ENCODE measurements around the gene CIP2A.

Gene CIP2A

DNA sequence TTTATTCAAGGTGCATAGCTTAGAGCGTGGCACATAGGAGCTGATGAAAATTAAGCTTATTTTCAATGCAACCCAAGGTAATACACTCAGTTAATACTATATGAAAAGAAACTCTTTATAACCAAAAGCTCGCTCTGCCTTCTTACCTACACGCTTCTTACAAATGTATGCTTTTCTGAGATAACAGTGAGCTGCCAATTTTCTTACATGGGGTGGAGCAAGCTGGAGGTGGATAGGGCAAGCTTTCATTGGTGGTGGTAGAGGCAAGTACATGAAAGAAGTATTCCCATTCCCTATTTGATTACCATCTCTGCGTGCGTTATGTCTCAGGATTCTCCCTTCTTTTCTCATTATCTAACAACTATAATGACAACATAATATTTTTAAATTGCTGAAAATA lies 9.1 kb upstream of the CIP2A start:
- H3K27ac ChIP-seq, result no peak overlapping the region
- TF ChIP-seq ZFX (IDR thresholded peaks at IDR 0.05; ENCODE audit: borderline replicate concordance), result no peak

DNA sequence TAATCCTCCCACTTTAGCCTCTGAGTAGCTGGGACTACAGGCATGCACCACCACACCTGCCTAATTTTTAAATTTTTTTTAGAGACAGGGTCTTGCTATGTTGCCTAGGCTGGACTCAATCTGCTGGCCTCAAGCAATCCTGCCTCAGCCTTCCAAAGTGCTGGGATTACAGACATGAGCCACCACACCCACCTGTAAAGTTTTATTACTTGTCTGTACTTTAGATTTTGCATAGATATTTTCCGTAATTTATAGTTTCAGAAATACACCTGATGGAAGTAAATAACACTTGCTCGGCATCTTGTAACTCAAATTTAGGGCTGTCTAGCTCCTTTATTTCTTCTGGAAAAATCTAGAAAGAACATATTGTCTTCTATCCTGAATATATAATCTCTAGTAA lies 6.1 kb upstream of the CIP2A start:
- TF ChIP-seq, protein P1, sequence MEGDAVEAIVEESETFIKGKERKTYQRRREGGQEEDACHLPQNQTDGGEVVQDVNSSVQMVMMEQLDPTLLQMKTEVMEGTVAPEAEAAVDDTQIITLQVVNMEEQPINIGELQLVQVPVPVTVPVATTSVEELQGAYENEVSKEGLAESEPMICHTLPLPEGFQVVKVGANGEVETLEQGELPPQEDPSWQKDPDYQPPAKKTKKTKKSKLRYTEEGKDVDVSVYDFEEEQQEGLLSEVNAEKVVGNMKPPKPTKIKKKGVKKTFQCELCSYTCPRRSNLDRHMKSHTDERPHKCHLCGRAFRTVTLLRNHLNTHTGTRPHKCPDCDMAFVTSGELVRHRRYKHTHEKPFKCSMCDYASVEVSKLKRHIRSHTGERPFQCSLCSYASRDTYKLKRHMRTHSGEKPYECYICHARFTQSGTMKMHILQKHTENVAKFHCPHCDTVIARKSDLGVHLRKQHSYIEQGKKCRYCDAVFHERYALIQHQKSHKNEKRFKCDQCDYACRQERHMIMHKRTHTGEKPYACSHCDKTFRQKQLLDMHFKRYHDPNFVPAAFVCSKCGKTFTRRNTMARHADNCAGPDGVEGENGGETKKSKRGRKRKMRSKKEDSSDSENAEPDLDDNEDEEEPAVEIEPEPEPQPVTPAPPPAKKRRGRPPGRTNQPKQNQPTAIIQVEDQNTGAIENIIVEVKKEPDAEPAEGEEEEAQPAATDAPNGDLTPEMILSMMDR (IDR thresholded peaks at IDR 0.05), result no peak
- TF ChIP-seq ZFX (IDR thresholded peaks at IDR 0.05; ENCODE audit: borderline replicate concordance), result no peak
- H3K27ac ChIP-seq, result no peak overlapping the region

DNA sequence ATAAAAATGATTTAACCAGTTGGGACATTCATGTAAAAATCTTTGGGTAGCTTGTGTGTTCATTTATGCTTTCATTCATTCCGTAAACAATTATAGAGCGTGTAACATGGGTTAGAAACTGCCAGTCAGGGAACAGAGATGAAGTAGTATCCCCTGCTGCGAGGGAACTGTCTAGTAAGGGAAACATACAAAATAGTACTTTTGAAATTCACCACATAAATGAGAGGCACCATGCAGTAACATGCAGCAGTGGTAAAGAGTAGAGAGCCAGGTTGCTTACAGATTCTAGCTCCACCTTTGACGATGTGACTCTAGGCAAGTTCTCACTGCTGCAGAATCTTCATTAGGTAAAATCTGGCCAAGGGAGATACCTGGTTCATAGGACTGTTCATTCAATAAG lies 1.2 kb upstream of the CIP2A start:
- TF ChIP-seq, protein P1 (IDR thresholded peaks at IDR 0.05), result no peak
- TF ChIP-seq ZFX (IDR thresholded peaks at IDR 0.05; ENCODE audit: borderline replicate concordance), result no peak
- peak overlapping the region; percentile 86; the same call in 1 of the 2 replicates for H3K27ac ChIP-seq

DNA sequence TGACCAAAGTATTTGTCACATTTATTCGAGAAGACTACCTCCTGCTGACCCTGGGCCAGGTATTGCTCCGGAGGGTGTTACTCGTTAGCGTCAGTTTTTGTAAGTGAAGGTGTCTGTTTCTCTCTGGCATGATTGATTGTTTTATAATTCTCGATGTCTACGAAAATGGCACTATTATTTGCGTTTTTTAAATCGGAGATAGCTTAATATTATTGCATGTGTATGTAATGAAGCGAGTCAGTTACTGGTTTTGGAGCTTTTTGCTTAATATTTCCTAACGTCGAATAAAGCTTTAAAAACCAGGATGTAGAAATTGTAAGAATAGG lies 723 bp upstream of the CIP2A start:
- TF ChIP-seq, protein P1 (IDR thresholded peaks at IDR 0.05), result no peak; the same call in 1 of the 2 replicates
- TF ChIP-seq ZFX (IDR thresholded peaks at IDR 0.05; ENCODE audit: borderline replicate concordance), result no peak
- peak overlapping the region; percentile 86 for H3K27ac ChIP-seq

DNA sequence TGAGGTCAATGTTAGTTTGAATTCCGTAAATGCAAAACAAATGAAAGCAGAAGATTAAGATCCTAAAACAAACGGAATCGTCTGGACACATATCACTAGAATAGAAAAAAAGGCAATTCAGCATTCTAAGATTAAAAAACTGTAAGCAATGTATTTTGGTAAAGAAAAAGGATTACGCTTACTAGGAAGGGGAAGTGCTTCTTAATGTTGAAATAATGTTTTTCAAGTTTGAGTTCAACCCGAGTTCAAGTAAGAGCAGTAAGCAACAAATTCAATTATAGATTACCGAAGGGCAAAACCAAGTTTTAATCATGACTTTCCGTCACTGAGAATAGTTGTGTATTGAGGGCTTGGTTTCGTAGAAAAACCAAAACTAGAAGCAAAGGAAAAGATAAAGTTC lies 637 bp downstream of the CIP2A start:
- no peak for TF ChIP-seq ZFX (IDR thresholded peaks at IDR 0.05; ENCODE audit: borderline replicate concordance)
- TF ChIP-seq, protein P1 (IDR thresholded peaks at IDR 0.05), result no peak
- H3K27ac ChIP-seq, result peak overlapping the region; percentile 86

DNA sequence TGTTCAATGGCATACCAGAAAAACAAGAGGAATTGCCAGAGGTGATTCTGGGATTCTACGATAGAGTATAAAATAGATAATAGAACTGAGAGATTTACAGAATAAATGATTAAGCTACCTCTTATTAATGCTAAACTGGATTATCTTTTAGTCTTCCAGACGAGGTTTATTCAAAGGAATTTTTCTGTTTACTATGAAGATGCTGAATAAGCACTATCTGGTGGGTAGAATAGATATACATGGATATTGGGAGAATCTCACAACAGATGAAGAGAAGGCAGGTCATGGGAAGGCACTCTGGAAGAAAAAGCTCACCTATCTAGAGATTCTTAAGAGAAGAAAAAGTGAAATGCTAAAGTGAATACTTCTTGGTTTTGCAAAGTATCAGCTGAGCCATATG lies 11.2 kb downstream of the CIP2A start:
- H3K27ac ChIP-seq, result no peak overlapping the region
- TF ChIP-seq, protein P1 (IDR thresholded peaks at IDR 0.05), result no peak
- TF ChIP-seq ZFX (IDR thresholded peaks at IDR 0.05; ENCODE audit: borderline replicate concordance), result no peak

DNA sequence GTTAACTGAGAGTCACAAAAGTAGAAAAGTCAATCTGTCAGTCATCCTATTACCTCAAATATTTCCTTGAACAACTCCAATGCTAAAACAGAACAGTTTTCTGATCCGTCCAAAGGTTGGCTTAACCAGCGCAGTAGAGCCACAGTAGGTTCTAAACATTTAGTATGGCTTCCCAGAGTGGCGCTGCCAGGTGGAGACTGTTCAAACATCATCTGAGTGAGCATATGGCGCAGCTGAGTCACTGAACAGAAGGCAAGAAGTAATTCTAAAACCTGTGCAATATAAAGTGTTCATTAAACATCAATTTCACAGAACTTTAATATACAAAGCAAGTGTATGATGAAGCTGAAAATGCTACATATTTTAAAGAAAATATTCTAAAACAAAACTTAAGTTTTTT lies 19.9 kb downstream of the CIP2A start:
- TF ChIP-seq, protein P1 (IDR thresholded peaks at IDR 0.05), result no peak
- no peak for TF ChIP-seq ZFX (IDR thresholded peaks at IDR 0.05; ENCODE audit: borderline replicate concordance)
- H3K27ac ChIP-seq, result no peak overlapping the region

DNA sequence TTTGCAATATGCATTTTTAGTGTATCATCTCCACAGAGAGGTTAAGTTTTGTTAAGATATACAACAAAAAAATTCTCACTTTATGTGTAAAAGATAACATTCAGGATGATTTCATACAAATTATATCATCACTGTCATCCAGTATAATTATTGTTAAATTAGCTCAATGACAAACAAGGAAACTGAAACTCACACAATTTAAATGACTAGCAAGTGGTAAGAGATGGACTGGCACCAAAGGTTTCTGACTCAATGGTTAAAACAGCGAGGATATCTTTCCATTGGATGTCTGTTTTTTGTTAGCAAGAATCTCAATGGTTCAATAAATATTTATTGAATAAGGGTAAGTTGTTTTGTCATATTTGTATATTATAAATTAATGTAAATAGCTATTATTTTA lies 22.6 kb downstream of the CIP2A start:
- TF ChIP-seq, protein P1 (IDR thresholded peaks at IDR 0.05), result no peak
- TF ChIP-seq ZFX (IDR thresholded peaks at IDR 0.05; ENCODE audit: borderline replicate concordance), result no peak
- no peak overlapping the region for H3K27ac ChIP-seq
